Thyroid gland (tissue), 4 donors: ENCODE data around the gene EID3. TPM values are rescaled to one million over a fixed set of nuclear protein-coding genes. Genes with fewer than 3 reads are reported as not detected.

Source experiments
- DNase-seq, 2 donors: peaks; one replicate each; pipeline ENCODE4 v3.0.0-alpha.2; 2019
- H3K27ac ChIP-seq, 3 donors: fragments of 200-600 bp; sonication (generic); 1 replicate in 2 of 3; 2 replicates in 1 of 3; pipeline ENCODE4 v1.5.1; 2016 to 2019; ENCODE audit warnings: mild to moderate bottlenecking in 1 of 3, moderate library complexity in 1 of 3
- H3K27me3 ChIP-seq: fragments of 200-600 bp; sonication (generic); one replicate; pipeline ENCODE4 v1.5.1; 2019
- H3K36me3 ChIP-seq, 2 donors: fragments of 200-600 bp; sonication (generic); one replicate each; pipeline ENCODE4 v1.5.1; 2016 to 2019
- H3K4me1 ChIP-seq, 2 donors: fragments of 200-600 bp; sonication (generic); one replicate each; pipeline ENCODE4 v1.5.1; 2017 to 2019
- H3K4me3 ChIP-seq, 3 donors: fragments of 200-600 bp; sonication (generic); replicated peaks in 1 of 3; 1 replicate in 2 of 3; 2 replicates in 1 of 3; pipeline ENCODE4 v1.5.1; 2016; ENCODE audit warnings: mild to moderate bottlenecking in 1 of 3
- H3K9me3 ChIP-seq: fragments of 200-600 bp; sonication (generic); one replicate; pipeline ENCODE4 v1.5.1; 2017
- POLR2A ChIP-seq, 2 donors: fragments of 450-650 bp; IDR thresholded peaks; one replicate each; pipeline ENCODE4 v1.6.1; 2017; ENCODE audit warnings: antibody characterized with exemption in 2 of 2, mild to moderate bottlenecking in 2 of 2, moderate library complexity in 1 of 2
- WGBS, 2 donors: methylation state at CpG; one replicate each; pipeline ENCODE4 v1.1.5; 2017; 5-methylcytosine and 5-hydroxymethylcytosine counted together
- intact Hi-C: fragments of 100-400 bp; cut with DNase I; formaldehyde crosslinking; loops from one replicate; pipeline ENCODE4 v1.15.1; 2023
- total RNA-seq, 4 donors: library from RNA; depleted of rRNA; stranded (reverse); fragments of >200 nt; gene quantifications; one replicate each; pipeline ENCODE4 v1.2.3, GENCODE V29; 2016
- TF ChIP-seq, protein P1 (sequence below), 6 experiments: fragments of 200-600 bp in 3 of 6; fragments of 450-650 bp in 3 of 6; sonication (generic) in 3 of 6; IDR thresholded peaks; one replicate each; pipeline ENCODE4 v1.5.1; 2016 to 2019; ENCODE audit warnings: antibody characterized with exemption in 6 of 6, mild to moderate bottlenecking in 2 of 6, inconsistent platforms in 1 of 6, moderate library complexity in 1 of 6

EID3 gene
- total RNA-seq, 4 donors from 2014 or later = 8.0 to 22.2 (median 9.8) TPM

DNA sequence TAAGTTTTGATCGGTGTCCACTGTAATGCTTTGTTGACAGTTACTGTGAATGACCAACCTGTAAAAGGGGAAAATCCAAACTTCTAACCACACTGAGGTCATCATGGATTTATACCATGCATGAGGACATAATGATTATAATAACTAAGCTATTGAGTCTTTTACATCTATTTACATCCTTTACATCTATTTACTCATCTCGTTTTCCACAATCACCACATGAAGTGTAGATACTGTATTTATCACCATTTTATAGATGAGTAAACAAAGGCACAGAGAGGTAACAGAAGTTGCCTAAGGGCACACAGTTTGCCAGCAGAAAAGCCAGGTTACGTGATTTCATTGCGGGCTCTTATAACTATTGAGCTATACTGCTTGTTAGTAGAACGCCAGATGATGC lies 27.9 kb upstream of the EID3 start:
- no peaks in the 10 kb centered on the region for H3K27me3 ChIP-seq
- 59 to 64% methylated on average over 5 of the region's 5 CpGs for WGBS, 2 donors
- peak overlapping the region in 2 of 3 donors; percentile 41 to 49 for H3K27ac ChIP-seq
- no peak overlapping the region for H3K4me3 ChIP-seq
- H3K4me1 ChIP-seq = peaks cover 6 to 18% of the 10 kb centered on the region in 2 donors
- no peak for DNase-seq
- TF ChIP-seq POLR2A (IDR thresholded peaks at IDR 0.05) = no peak
- TF ChIP-seq, protein P1, sequence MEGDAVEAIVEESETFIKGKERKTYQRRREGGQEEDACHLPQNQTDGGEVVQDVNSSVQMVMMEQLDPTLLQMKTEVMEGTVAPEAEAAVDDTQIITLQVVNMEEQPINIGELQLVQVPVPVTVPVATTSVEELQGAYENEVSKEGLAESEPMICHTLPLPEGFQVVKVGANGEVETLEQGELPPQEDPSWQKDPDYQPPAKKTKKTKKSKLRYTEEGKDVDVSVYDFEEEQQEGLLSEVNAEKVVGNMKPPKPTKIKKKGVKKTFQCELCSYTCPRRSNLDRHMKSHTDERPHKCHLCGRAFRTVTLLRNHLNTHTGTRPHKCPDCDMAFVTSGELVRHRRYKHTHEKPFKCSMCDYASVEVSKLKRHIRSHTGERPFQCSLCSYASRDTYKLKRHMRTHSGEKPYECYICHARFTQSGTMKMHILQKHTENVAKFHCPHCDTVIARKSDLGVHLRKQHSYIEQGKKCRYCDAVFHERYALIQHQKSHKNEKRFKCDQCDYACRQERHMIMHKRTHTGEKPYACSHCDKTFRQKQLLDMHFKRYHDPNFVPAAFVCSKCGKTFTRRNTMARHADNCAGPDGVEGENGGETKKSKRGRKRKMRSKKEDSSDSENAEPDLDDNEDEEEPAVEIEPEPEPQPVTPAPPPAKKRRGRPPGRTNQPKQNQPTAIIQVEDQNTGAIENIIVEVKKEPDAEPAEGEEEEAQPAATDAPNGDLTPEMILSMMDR (IDR thresholded peaks at IDR 0.05) = no peak
- no peaks in the 10 kb centered on the region for H3K9me3 ChIP-seq
- intact Hi-C loops = no loop called here
- no peaks in the 10 kb centered on the region for H3K36me3 ChIP-seq

DNA sequence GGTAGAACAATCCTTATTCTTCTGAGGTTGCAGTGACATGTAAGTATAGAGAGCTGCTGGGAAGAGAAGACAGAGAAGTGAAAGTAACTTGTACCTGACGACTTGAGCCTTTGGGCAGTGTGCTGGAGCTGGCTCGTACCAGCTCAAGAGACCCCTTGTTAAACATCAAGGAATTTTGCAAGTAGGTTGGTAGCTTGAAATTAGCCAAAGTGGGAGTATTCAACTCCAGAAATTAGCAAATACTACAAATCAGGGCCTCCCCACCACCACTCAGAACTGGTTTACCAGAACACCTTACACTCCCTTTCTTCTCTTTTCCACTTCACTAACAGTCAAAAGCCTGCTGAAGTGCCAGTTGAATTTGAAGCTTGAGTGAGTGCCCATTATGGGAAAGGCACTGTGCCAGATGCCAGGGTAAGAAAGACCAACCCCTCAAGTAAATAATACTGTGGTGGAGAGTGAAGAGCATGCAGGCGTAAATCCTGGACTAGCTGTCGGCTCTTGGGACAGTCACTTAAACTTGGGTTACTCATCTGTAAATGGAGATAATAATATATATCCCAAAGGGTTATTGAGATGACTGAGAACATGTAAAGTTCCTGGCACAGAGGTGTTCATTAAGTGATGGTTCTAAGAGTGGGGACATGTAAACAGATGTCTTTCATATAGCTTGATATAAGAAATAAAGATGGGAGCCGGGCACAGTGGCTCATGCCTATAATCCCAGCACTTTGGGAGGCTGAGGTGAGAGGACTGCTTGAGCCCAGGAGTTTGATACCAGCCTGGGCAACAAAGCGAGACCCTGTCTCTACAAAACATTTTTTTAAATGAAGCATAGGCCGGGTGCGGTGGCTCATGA lies 27.0 kb upstream of the EID3 start:
- Histone ChIP-seq H3K9me3 (no peaks in the 10 kb centered on the region), H3K27me3 (no peaks in the 10 kb centered on the region), H3K4me3 (no peak overlapping the region), H3K27ac (peak overlapping the region in 2 of 3 donors; percentile 41 to 49), H3K36me3 (no peaks in the 10 kb centered on the region), H3K4me1 (peaks cover 6 to 18% of the 10 kb centered on the region in 2 donors)
- intact Hi-C loops = no loop called here
- WGBS, 2 donors = 51 to 61% methylated on average over 8 of the region's 8 CpGs
- DNase-seq = peak; percentile 91
- TF ChIP-seq, protein P1 (IDR thresholded peaks at IDR 0.05) = no peak
- peak in 1 of 2 donors; percentile 8 for TF ChIP-seq POLR2A (IDR thresholded peaks at IDR 0.05)

DNA sequence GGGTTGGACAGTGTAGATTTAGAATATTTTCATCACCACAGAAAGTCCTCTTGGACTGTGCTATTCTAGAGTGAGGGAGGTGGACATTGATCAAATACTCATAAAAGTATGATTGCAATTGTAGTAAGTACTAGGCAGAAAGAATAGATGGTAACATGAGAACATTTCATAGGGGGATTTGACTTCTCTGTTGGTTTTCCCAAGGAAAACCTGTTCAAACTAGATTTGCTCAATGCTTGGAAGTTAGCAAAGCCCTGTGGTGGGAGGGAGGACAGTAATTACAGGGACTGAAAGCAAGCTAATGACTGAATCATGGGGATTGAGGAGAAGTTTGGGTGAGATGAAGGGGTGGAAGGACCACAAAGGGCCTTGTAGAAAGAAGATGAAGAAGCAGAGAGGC lies 24.4 kb upstream of the EID3 start:
- H3K36me3 ChIP-seq = no peaks in the 10 kb centered on the region
- H3K4me1 ChIP-seq = peaks cover 6 to 18% of the 10 kb centered on the region in 2 donors
- no peaks in the 10 kb centered on the region for H3K9me3 ChIP-seq
- intact Hi-C loops = no loop called here
- H3K27ac ChIP-seq = no peak overlapping the region
- no peaks in the 10 kb centered on the region for H3K27me3 ChIP-seq
- TF ChIP-seq POLR2A (IDR thresholded peaks at IDR 0.05) = no peak
- TF ChIP-seq, protein P1 (IDR thresholded peaks at IDR 0.05) = no peak
- H3K4me3 ChIP-seq = no peak overlapping the region
- DNase-seq = no peak

DNA sequence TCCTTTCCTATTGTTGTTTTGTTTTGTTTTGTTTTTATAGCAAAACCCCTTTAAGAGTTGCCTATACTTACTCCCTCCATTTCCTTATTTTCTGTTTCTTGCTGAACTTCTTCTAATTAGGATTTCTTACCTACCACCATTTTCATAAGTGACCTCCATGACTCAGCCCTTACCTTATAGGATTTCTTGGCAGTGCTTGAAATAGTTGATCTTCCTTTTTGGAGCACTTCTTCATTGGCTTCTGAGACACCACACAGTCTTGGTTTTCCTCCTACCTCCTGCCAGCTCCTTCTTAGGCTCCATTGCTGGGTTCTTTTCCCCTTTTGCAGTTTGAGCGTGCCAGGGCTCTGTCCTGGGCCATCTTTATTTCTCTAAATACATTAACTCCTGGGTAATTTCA lies 23.4 kb upstream of the EID3 start:
- no peaks in the 10 kb centered on the region for H3K9me3 ChIP-seq
- H3K4me3 ChIP-seq = no peak overlapping the region
- DNase-seq = no peak
- no peaks in the 10 kb centered on the region for H3K27me3 ChIP-seq
- no peak for TF ChIP-seq POLR2A (IDR thresholded peaks at IDR 0.05)
- TF ChIP-seq, protein P1 (IDR thresholded peaks at IDR 0.05) = no peak
- peaks cover 8 to 25% of the 10 kb centered on the region in 2 donors for H3K4me1 ChIP-seq
- no peaks in the 10 kb centered on the region for H3K36me3 ChIP-seq
- intact Hi-C loops = no loop called here
- 97 to 100% methylated on average over 1 of the region's 1 CpG for WGBS, 2 donors
- no peak overlapping the region for H3K27ac ChIP-seq

DNA sequence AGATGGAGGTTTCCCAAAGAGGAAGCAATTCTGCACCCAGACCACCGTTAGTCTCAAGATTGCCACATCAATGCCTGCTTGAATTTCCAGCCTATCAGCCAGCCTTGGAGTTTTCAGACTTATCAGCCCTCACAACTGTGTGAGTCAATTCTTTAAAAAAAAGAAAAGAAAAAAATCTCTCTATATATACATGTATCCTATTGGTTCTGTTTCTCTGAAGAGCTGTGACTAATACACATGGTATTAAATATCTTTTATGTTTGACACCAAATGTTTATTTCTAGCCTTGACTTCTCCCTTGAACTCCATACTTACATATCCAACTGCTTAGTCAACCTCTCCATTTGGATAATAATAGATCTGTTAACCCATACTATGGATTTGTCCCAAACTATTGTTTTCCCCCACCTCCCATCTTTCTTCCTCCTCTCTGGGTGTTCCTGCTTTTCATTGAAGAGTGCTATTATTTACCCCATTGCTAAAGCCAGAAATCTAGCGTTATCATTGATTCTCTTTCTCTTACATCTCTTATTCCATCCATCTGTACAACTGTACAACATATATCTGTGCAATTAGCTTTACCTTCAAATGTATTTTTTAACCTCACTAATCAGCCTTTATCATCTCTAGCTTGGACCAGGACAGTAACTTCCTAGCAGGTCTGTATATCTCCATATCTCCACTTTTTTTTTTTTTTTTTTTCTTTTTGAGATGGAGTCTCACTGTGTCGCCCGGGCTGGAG lies 22.7 kb upstream of the EID3 start:
- Histone ChIP-seq H3K36me3 (no peaks in the 10 kb centered on the region), H3K4me1 (peaks cover 13 to 29% of the 10 kb centered on the region in 2 donors), H3K9me3 (no peaks in the 10 kb centered on the region), H3K4me3 (no peak overlapping the region), H3K27me3 (no peaks in the 10 kb centered on the region), H3K27ac (no peak overlapping the region)
- WGBS, 2 donors = 71 to 81% methylated on average over 4 of the region's 4 CpGs
- intact Hi-C loops = no loop called here
- DNase-seq = no peak
- TF ChIP-seq POLR2A (IDR thresholded peaks at IDR 0.05) = no peak
- TF ChIP-seq, protein P1 (IDR thresholded peaks at IDR 0.05) = no peak
